Type B pancreatic cell (in vitro differentiated cells): ENCODE data around the gene PRRG3. TPM values are rescaled to one million over a fixed set of nuclear protein-coding genes. Genes with fewer than 3 reads are reported as not detected.

ENCODE experiments used
- DNase-seq: peaks from one replicate; pipeline ENCODE4 v3.0.0; 2021; ENCODE audit warnings: mixed read lengths; ENCODE audit not compliant: unreplicated experiment; ENCODE audit errors: extremely low spot score
- H3K27ac Mint-ChIP-seq: 2 replicates; pipeline ENCODE4 v1.8.0; 2021; ENCODE audit warnings: mild to moderate bottlenecking, mixed read lengths
- H3K27me3 Mint-ChIP-seq: 2 replicates; pipeline ENCODE4 v1.8.0; 2021; ENCODE audit warnings: mixed read lengths
- H3K36me3 Mint-ChIP-seq: 2 replicates; pipeline ENCODE4 v1.8.0; 2021; ENCODE audit warnings: mixed read lengths
- H3K4me1 Mint-ChIP-seq: one replicate; pipeline ENCODE4 v1.8.0; 2021; ENCODE audit warnings: mixed read lengths; ENCODE audit not compliant: unreplicated experiment
- H3K4me3 Mint-ChIP-seq: 2 replicates; pipeline ENCODE4 v1.8.0; 2021; ENCODE audit warnings: mild to moderate bottlenecking, mixed read lengths
- H3K9me3 Mint-ChIP-seq: 2 replicates; pipeline ENCODE4 v1.8.0; 2021; ENCODE audit warnings: mixed read lengths
- CTCF ChIP-seq: fragments of 200-600 bp; sonication (generic); conservative IDR thresholded peaks from 2 replicates; pipeline ENCODE4 v1.5.0; 2021; ENCODE audit warnings: antibody characterized with exemption, mild to moderate bottlenecking
- total RNA-seq: library from RNA; stranded (reverse); gene quantifications from 2 replicates; pipeline ENCODE4 v1.2.1, GENCODE V29; 2021; ENCODE audit warnings: low replicate concordance

PRRG3 gene
- total RNA-seq, 1 donor from 2014 or later, result 2.6 TPM

GRCh38 chrX:151715752-151716151 is 20.5 kb downstream of the PRRG3 start, which contains the start of gene FATE1:
TSS of gene FATE1 (plus strand) at chrX:151716035. CDS start at chrX:151716120, 85 bp downstream.
- Mint-ChIP-seq H3K36me3 (no peaks in the 10 kb centered on the region), H3K27ac (no peak within 1 kb of the TSS), H3K27me3 (peaks cover 5% of the 10 kb centered on the region), H3K9me3 (no peaks in the 10 kb centered on the region), H3K4me3 (no peak within 1 kb of the TSS), H3K4me1 (no peaks in the 10 kb centered on the region)
- TF ChIP-seq CTCF, result no peak
- no peak for DNase-seq

- Mint-ChIP-seq H3K27me3 (peaks cover 3% of the 10 kb centered on the region), H3K4me3 (no peak overlapping the region), H3K9me3 (no peaks in the 10 kb centered on the region), H3K27ac (no peak overlapping the region), H3K4me1 (no peaks in the 10 kb centered on the region), H3K36me3 (no peaks in the 10 kb centered on the region)
- DNase-seq, result no peak
- peak; percentile 69 for TF ChIP-seq CTCF
Measured at GRCh38 chrX:151722241-151722846, 27.1 kb downstream of the PRRG3 start.

GRCh38 chrX:151723156-151723760 is 28.0 kb downstream of the PRRG3 start:
- Mint-ChIP-seq H3K27me3 (peaks cover 3% of the 10 kb centered on the region), H3K36me3 (no peaks in the 10 kb centered on the region), H3K27ac (no peak overlapping the region), H3K4me3 (no peak overlapping the region), H3K4me1 (no peaks in the 10 kb centered on the region), H3K9me3 (peaks cover 2% of the 10 kb centered on the region)
- no peak for DNase-seq
- no peak for TF ChIP-seq CTCF

GRCh38 chrX:151724563-151725337 is 29.5 kb downstream of the PRRG3 start:
- Mint-ChIP-seq H3K9me3 (peaks cover 8% of the 10 kb centered on the region), H3K36me3 (no peaks in the 10 kb centered on the region), H3K4me1 (no peaks in the 10 kb centered on the region), H3K27me3 (peaks cover 7% of the 10 kb centered on the region), H3K4me3 (no peak overlapping the region), H3K27ac (no peak overlapping the region)
- no peak for TF ChIP-seq CTCF
- no peak for DNase-seq

- Mint-ChIP-seq H3K27ac (no peak overlapping the region), H3K27me3 (peaks cover 7% of the 10 kb centered on the region), H3K4me1 (no peaks in the 10 kb centered on the region), H3K4me3 (no peak overlapping the region), H3K9me3 (peaks cover 8% of the 10 kb centered on the region), H3K36me3 (no peaks in the 10 kb centered on the region)
- no peak for TF ChIP-seq CTCF
- no peak for DNase-seq
Measured at GRCh38 chrX:151725338-151725614, 30.0 kb downstream of the PRRG3 start.
